B cell (primary cell): Measurements from ENCODE around the gene RPS8. TPM values are rescaled to one million over a fixed set of nuclear protein-coding genes. Genes with fewer than 3 reads are reported as not detected.

ENCODE experiments used
- ATAC-seq: fragments of 200-7000 bp; cut with Tn5 transposase; one replicate; pipeline ENCODE4 v1.10.0; 2021; ENCODE audit warnings: low read depth, mild to moderate bottlenecking, moderate number of reproducible peaks, moderate library complexity
- CTCF ChIA-PET: fragments of 350-600 bp; sonication (Branson Sonifier 250); formaldehyde crosslinking; loops from one replicate; lab custom pipeline; 2021; ENCODE audit warnings: antibody characterized with exemption, inconsistent platforms; lab: Charles Lee
- POLR2A ChIA-PET: fragments of 350-600 bp; sonication (Branson Sonifier 250); formaldehyde crosslinking; loops from one replicate; lab custom pipeline; 2021; ENCODE audit warnings: antibody characterized with exemption; lab: Charles Lee
- DNase-seq: peaks from one replicate; pipeline ENCODE4 v3.0.0; 2013
- H2AFZ ChIP-seq: 2 replicates; pipeline ENCODE4 v1.6.1; 2012; ENCODE audit warnings: mild to moderate bottlenecking, low read depth, low read length; ENCODE audit not compliant: insufficient read depth, poor library complexity, severe bottlenecking
- H3K27ac ChIP-seq, 2 donors: 1 replicate in 1 of 2; 2 replicates in 1 of 2; pipeline ENCODE4 v1.5.1; 2012 to 2013; ENCODE audit warnings: low read length in 2 of 2, mild to moderate bottlenecking in 2 of 2, moderate library complexity in 1 of 2
- H3K27me3 ChIP-seq, 4 experiments: fragments of 200-600 bp in 1 of 4; sonication (generic) in 1 of 4; replicated peaks in 1 of 4; 1 replicate in 2 of 4; 2 replicates in 2 of 4; pipeline versions ENCODE4 v1.6.1 to v1.7.0; 2013 to 2016; ENCODE audit warnings: low read length in 3 of 4, mild to moderate bottlenecking in 2 of 4, mixed read lengths in 1 of 4, moderate library complexity in 1 of 4; ENCODE audit not compliant: insufficient read depth in 4 of 4, control insufficient read depth in 3 of 4; ENCODE audit errors: control extremely low read depth in 1 of 4
- H3K36me3 ChIP-seq, 2 experiments: replicated peaks in 1 of 2; 1 replicate in 1 of 2; 2 replicates in 1 of 2; pipeline versions ENCODE4 v1.6.1 to v1.7.1; 2013; ENCODE audit warnings: low read length in 1 of 2; ENCODE audit not compliant: insufficient read depth in 2 of 2, control insufficient read depth in 1 of 2; ENCODE audit errors: control extremely low read depth in 1 of 2, extremely low read depth in 1 of 2
- H3K4me1 ChIP-seq, 2 donors: fragments of 200-600 bp in 1 of 2; sonication (generic) in 1 of 2; 1 replicate in 1 of 2; 2 replicates in 1 of 2; pipeline versions ENCODE4 v1.5.1 to v1.6.1; 2013 to 2017; ENCODE audit warnings: low read length in 2 of 2; ENCODE audit not compliant: control insufficient read depth in 2 of 2, insufficient read depth in 2 of 2
- H3K4me2 ChIP-seq: replicated peaks from 2 replicates; pipeline ENCODE3; 2012; ENCODE audit warnings: mild to moderate bottlenecking, low read depth, low read length; ENCODE audit not compliant: poor library complexity, severe bottlenecking
- H3K4me3 ChIP-seq, 5 experiments: fragments of 200-600 bp in 1 of 5; sonication (generic) in 1 of 5; 1 replicate in 3 of 5; 2 replicates in 2 of 5; pipeline versions ENCODE4 v1.5.1 to v1.7.0; 2011 to 2016; ENCODE audit warnings: low read length in 4 of 5, mild to moderate bottlenecking in 4 of 5, low read depth in 2 of 5, control low read depth in 1 of 5, moderate library complexity in 1 of 5; ENCODE audit not compliant: insufficient read depth in 1 of 5; ENCODE audit errors: control extremely low read depth in 1 of 5, extremely low read depth in 1 of 5
- H3K79me2 ChIP-seq: fragments of 200-600 bp; sonication (generic); one replicate; pipeline ENCODE4 v1.6.0; 2016; ENCODE audit warnings: low read length; ENCODE audit not compliant: control insufficient read depth, insufficient read depth
- H3K9ac ChIP-seq: fragments of 200-600 bp; sonication (generic); 2 replicates; pipeline ENCODE4 v1.6.1; 2017; ENCODE audit warnings: mild to moderate bottlenecking, low read length, moderate library complexity
- H3K9me3 ChIP-seq, 3 donors: one replicate each; pipeline versions ENCODE4 v1.6.1 to v1.7.1; 2013; ENCODE audit warnings: low read length in 2 of 3; ENCODE audit not compliant: control insufficient read depth in 2 of 3, insufficient read depth in 1 of 3; ENCODE audit errors: control extremely low read depth in 1 of 3
- H4K20me1 ChIP-seq: 2 replicates; pipeline ENCODE4 v1.6.0; 2012; ENCODE audit warnings: mild to moderate bottlenecking, low read length; ENCODE audit not compliant: insufficient read depth, control insufficient read depth, poor library complexity, severe bottlenecking
- H3K27ac Mint-ChIP-seq: one replicate; pipeline ENCODE4 v1.8.0; 2021; ENCODE audit warnings: mixed read lengths
- H3K27me3 Mint-ChIP-seq: one replicate; pipeline ENCODE4 v1.8.0; 2021; ENCODE audit warnings: mixed read lengths
- H3K4me1 Mint-ChIP-seq: one replicate; pipeline ENCODE4 v1.8.0; 2021; ENCODE audit warnings: mixed read lengths
- H3K4me3 Mint-ChIP-seq: one replicate; pipeline ENCODE4 v1.8.0; 2021; ENCODE audit warnings: mixed read lengths
- H3K9me3 Mint-ChIP-seq: one replicate; pipeline ENCODE4 v1.8.0; 2022; ENCODE audit warnings: mixed read lengths; ENCODE audit not compliant: insufficient read depth
- EZH2 ChIP-seq: IDR thresholded peaks from 2 replicates; pipeline ENCODE4 v1.6.1; 2012; ENCODE audit warnings: borderline replicate concordance, low read depth, mild to moderate bottlenecking, moderate library complexity, low read length; ENCODE audit not compliant: insufficient read depth, poor library complexity, severe bottlenecking
- WGBS: methylation state at CpG from one replicate; pipeline ENCODE4 v1.1.5; 2013; ENCODE audit warnings: missing lambda C conversion rate; ENCODE audit not compliant: insufficient coverage; 5-methylcytosine and 5-hydroxymethylcytosine counted together
- intact Hi-C: fragments of 100-400 bp; cut with micrococcal nuclease; formaldehyde crosslinking; loops from one replicate; pipeline ENCODE4 v1.10.0; 2022
- polyA plus RNA-seq: library from polyadenylated mRNA; depleted of rRNA; stranded (reverse); fragments of >200 nt; gene quantifications from 2 replicates; pipeline ENCODE4 v1.2.3, GENCODE V29; 2012
- total RNA-seq, 2 donors: library from RNA; stranded (reverse); fragments of 120-200 nt in 1 of 2; gene quantifications; 1 replicate in 1 of 2; 2 replicates in 1 of 2; pipeline versions ENCODE4 v1.2.3 to v1.2.4, GENCODE V29; 2013 to 2022
- TF ChIP-seq, protein P1 (sequence below): fragments of 200-600 bp; IDR thresholded peaks from one replicate; pipeline ENCODE4 v1.8.0; 2022; ENCODE audit warnings: antibody characterized with exemption, mild to moderate bottlenecking

The RPS8 gene
- total and polyA plus RNA-seq, 2 donors (not counting 1 experiment from before 2014, with no cell fraction given), result 2,525 to 4,047 TPM

DNA sequence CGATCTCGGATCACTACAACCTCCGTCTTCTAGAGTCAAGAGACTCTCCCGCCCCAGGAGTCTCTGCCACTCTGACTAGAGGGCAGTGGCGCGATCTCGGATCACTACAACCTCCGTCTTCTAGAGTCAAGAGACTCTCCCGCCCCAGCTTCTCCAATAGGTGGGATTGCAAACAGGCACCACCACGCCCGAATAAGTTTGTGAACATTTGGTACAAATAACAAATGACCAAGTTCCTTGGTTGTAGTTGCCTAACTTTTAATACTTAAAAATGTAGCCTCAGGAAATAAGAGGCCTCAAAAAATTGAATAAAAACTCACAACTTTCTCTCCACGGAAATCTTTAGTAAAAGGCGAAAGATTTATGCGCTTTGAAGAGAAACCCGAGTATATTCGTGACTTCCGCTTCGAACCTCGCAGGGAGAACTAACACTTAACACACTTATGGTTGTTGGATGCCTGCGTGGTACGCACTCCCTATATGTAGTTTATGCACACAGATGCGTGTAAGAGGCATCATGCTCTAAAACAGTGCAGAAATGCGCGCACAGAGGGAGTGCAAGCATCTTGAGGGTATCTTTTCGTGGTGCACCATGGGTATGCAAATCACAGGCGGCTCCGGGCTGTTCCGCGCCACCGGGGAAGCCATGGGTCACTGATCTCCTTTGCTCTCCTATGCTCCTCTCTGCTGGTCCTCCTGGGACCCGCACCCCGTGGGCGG lies 44.4 kb downstream of the RPS8 start:
- ATAC-seq, result peak; percentile 82
- H3K4me1 ChIP-seq, result peaks cover 16 to 24% of the 10 kb centered on the region in 2 donors
- H2AFZ ChIP-seq, result peak overlapping the region; percentile 87
- H4K20me1 ChIP-seq, result no peaks in the 10 kb centered on the region
- H3K9me3 ChIP-seq, result no peaks in the 10 kb centered on the region
- no peaks in the 10 kb centered on the region for H3K27me3 ChIP-seq
- H3K4me1 Mint-ChIP-seq, result peaks cover 35% of the 10 kb centered on the region
- CTCF ChIA-PET, result interaction anchor here (0.7 to 6.7 kb wide), 19 partner anchors 10 to 480 kb away, joined by 3 to 70 read pairs (median 4); partner anchors contain the start of genes BEST4, BTBD19, HECTD3 and PLK3
- DNase-seq, result peak; percentile 95
- no peaks in the 10 kb centered on the region for H3K36me3 ChIP-seq
- no peaks in the 10 kb centered on the region for H3K27me3 Mint-ChIP-seq
- H3K9me3 Mint-ChIP-seq, result no peaks in the 10 kb centered on the region
- H3K27ac ChIP-seq, result peak overlapping the region; percentile 99 to 100
- intact Hi-C loops, result loop anchor here (1.0 to 2.0 kb wide), 7 partner anchors 10 to 520 kb away; partner anchors contain the start of genes PLK3 and RPS8
- POLR2A ChIA-PET, result interaction anchor here (0.5 to 5.2 kb wide), 18 partner anchors 12 to 1648 kb away, joined by 3 to 61 read pairs (median 4); partner anchors contain the start of genes ARMH1, BEST4, BTBD19 and CFAP57
- peak overlapping the region; percentile 93 for H3K4me3 Mint-ChIP-seq
- H3K79me2 ChIP-seq, result no peaks in the 10 kb centered on the region
- peak overlapping the region; percentile 92 for H3K9ac ChIP-seq
- peak overlapping the region; percentile 56 to 80 (median 66) for H3K4me3 ChIP-seq
- peak overlapping the region; percentile 88 for H3K4me2 ChIP-seq
- under 1% methylated on average over 18 of the region's 33 CpGs for WGBS
- H3K27ac Mint-ChIP-seq, result peak overlapping the region; percentile 100
- no peak for TF ChIP-seq EZH2
- TF ChIP-seq, protein P1, sequence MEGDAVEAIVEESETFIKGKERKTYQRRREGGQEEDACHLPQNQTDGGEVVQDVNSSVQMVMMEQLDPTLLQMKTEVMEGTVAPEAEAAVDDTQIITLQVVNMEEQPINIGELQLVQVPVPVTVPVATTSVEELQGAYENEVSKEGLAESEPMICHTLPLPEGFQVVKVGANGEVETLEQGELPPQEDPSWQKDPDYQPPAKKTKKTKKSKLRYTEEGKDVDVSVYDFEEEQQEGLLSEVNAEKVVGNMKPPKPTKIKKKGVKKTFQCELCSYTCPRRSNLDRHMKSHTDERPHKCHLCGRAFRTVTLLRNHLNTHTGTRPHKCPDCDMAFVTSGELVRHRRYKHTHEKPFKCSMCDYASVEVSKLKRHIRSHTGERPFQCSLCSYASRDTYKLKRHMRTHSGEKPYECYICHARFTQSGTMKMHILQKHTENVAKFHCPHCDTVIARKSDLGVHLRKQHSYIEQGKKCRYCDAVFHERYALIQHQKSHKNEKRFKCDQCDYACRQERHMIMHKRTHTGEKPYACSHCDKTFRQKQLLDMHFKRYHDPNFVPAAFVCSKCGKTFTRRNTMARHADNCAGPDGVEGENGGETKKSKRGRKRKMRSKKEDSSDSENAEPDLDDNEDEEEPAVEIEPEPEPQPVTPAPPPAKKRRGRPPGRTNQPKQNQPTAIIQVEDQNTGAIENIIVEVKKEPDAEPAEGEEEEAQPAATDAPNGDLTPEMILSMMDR, result no peak
